Mucosa of descending colon (tissue), 3 donors: Measurements from ENCODE around the gene BCL2L1. TPM values are rescaled to one million over a fixed set of nuclear protein-coding genes. Genes with fewer than 3 reads are reported as not detected.
A peak's percentile ranks its signal among the peaks of the same experiment; 100 is the strongest.

ENCODE experiments used
- ATAC-seq: fragments of 200-7000 bp; cut with Tn5 transposase; one replicate; pipeline ENCODE4 v1.9.1; 2020; ENCODE audit warnings: mild to moderate bottlenecking, moderate library complexity
- DNase-seq, 3 donors: peaks; one replicate each; pipeline ENCODE4 v3.0.0-alpha.2; 2020
- H3K36me3 ChIP-seq: fragments of 200-600 bp; one replicate; pipeline ENCODE4 v1.8.0; 2021; ENCODE audit warnings: low read depth, mild to moderate bottlenecking
- H3K4me1 ChIP-seq: fragments of 200-600 bp; one replicate; pipeline ENCODE4 v1.8.0; 2021; ENCODE audit warnings: low read depth, mild to moderate bottlenecking
- H3K4me3 ChIP-seq: fragments of 200-600 bp; one replicate; pipeline ENCODE4 v1.8.0; 2021; ENCODE audit warnings: mild to moderate bottlenecking
- H3K9me3 ChIP-seq: fragments of 200-600 bp; one replicate; pipeline ENCODE4 v1.8.0; 2021; ENCODE audit warnings: mild to moderate bottlenecking
- CTCF ChIP-seq: fragments of 200-600 bp; IDR thresholded peaks from one replicate; pipeline ENCODE4 v1.8.0; 2022; ENCODE audit warnings: antibody characterized with exemption, mild to moderate bottlenecking
- intact Hi-C, 2 donors: fragments of 100-400 bp; cut with DNase I in 1 of 2; cut with micrococcal nuclease in 1 of 2; formaldehyde crosslinking; loops; one replicate each; pipeline versions ENCODE4 v1.11.0 to v1.11.1; 2022; cut with DNase I, micrococcal nuclease
- total RNA-seq, 3 donors: library from RNA; stranded (reverse); fragmentation: NEBNext Ultra II Directional in 2 of 3; extraction: Animal tissue kit (Norgen Biotek cat#: 25700) in 2 of 3; gene quantifications; one replicate each; pipeline versions ENCODE4 v1.2.1 to v1.2.4, GENCODE V29; 2021 to 2023
- donor health status: DM: no; HTN: no; CAD: no; lungs with moderate emphysema.
- donor health status: DM: no; HTN: no; CAD: no.
- donor health status: DM: no; HTN: yes; CAD: no.

The BCL2L1 gene
- total RNA-seq, 3 donors from 2014 or later = 76.2 to 90.3 (median 78.1) TPM

DNA sequence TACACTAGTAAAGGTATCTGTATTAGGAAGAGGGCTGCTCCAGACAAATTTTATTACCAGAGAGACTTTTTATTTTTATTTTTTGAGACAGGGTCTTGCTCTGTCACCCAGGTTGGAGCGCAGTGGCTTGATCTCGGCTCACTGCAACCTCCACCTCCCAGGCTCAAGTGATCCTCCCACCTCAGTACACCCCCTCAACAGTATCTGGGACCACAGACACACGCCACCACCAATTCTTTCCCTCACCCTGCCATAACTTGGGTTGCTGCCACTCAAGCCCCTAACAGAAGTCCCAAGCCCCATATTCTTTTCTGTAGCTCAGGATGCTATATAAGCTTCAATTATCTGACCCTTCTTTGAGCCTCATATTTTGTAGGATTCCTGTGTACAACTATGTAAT lies 6.9 kb downstream of the BCL2L1 start:
- no peak for TF ChIP-seq CTCF
- no peak overlapping the region for H3K4me3 ChIP-seq
- ATAC-seq (no peak), DNase-seq (no peak)
- no peaks in the 10 kb centered on the region for H3K9me3 ChIP-seq
- no peaks in the 10 kb centered on the region for H3K36me3 ChIP-seq
- H3K4me1 ChIP-seq = peaks cover 72% of the 10 kb centered on the region
- intact Hi-C loops = no loop called here

GRCh38 chr20:31713312-31714273 lies 9.1 kb downstream of the BCL2L1 start:
- Histone ChIP-seq H3K9me3 (no peaks in the 10 kb centered on the region), H3K4me3 (no peak overlapping the region), H3K4me1 (peaks cover 65% of the 10 kb centered on the region), H3K36me3 (no peaks in the 10 kb centered on the region)
- peak in 1 of 3 donors; percentile 43 for DNase-seq
- no peak for TF ChIP-seq CTCF
- intact Hi-C loops = no loop called here
- no peak for ATAC-seq

GRCh38 chr20:31712564-31713311 lies 9.9 kb downstream of the BCL2L1 start:
- TF ChIP-seq CTCF = no peak
- ATAC-seq = peak; percentile 76
- no peaks in the 10 kb centered on the region for H3K9me3 ChIP-seq
- DNase-seq = peak; percentile 56 to 69 (median 64)
- intact Hi-C loops = no loop called here
- peaks cover 72% of the 10 kb centered on the region for H3K4me1 ChIP-seq
- H3K36me3 ChIP-seq = no peaks in the 10 kb centered on the region
- no peak overlapping the region for H3K4me3 ChIP-seq

DNA sequence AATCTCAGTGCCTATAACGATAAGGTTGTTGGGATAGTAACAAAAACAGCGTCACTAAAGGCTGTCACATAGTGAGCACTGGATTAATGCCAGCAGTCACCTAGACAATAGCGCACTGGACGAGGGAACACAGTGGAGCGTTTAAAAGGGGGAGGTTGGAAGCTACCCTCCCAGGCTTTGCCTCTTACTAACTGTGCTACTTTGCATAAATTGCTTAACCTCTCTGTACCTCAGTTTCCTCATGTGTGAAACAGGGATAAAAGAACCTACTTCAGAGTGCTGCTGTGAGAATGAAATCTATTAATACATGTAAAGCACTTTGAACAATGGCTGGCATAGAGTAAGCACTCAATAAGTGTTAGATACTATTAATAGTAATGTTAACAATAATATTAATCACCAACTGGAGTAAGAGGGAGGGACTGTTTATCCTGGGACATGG lies 10.5 kb downstream of the BCL2L1 start:
- ATAC-seq = peak; percentile 48
- peaks cover 74% of the 10 kb centered on the region for H3K4me1 ChIP-seq
- no peak for TF ChIP-seq CTCF
- DNase-seq = peak in 1 of 3 donors; percentile 47
- intact Hi-C loops = no loop called here
- H3K4me3 ChIP-seq = no peak overlapping the region
- no peaks in the 10 kb centered on the region for H3K9me3 ChIP-seq
- no peaks in the 10 kb centered on the region for H3K36me3 ChIP-seq

DNA sequence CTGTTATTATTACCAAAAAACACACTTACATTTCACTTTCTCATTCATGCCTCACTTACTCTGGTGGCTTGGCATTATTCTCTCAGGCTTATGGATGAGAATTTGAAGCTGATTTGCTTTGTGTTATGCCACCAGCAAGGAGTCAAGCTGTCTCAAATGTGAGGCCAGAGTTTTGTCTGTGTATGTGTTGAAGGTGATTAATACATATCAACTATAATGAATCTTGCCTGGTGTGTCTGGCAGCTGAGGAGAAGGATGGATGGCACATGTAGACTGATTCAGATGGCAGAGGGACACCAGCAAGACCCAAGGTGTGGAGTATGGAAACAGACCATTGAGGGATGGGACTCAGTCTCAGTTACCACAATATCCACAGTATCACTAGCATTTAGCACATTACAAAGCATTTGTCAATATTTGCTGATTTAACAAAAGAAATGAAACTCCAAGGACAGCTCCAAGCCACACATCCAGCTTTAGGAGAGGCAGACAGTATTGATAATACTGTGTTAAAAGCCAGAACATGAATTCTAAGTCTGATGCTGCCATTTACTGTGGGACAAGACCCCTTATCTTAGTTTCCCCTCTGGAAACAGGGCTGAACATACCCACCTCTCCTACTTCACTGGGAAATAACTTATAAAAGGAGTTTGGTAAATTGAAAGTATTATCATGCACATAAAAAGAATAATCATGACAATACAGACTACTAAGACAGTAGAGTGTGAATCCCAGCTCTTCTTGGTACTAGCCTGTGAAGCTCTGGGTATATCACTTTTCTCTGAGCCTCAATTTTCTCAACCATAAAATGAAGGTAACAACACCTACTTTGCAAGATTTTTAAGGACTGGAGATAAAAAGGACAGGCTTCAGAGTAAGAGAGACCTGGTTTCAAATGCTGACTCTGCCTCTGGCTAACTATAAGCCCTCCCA lies 11.2 kb downstream of the BCL2L1 start:
- DNase-seq (no peak), ATAC-seq (no peak)
- no peak for TF ChIP-seq CTCF
- H3K4me1 ChIP-seq = peaks cover 69% of the 10 kb centered on the region
- intact Hi-C loops = no loop called here
- H3K4me3 ChIP-seq = no peak overlapping the region
- no peaks in the 10 kb centered on the region for H3K9me3 ChIP-seq
- no peaks in the 10 kb centered on the region for H3K36me3 ChIP-seq
